Transverse colon (tissue), 3 donors: ENCODE results near the gene ECM2.

ENCODE experiments used
- EP300 ChIP-seq: sonication (generic); formaldehyde crosslinking; IDR thresholded peaks from one replicate; pipeline ENCODE4 v1.6.1; 2017; ENCODE audit warnings: antibody characterized with exemption, low read depth
- POLR2A ChIP-seq: fragments of 450-650 bp; IDR thresholded peaks from one replicate; pipeline ENCODE4 v1.6.1; 2016; ENCODE audit warnings: antibody characterized with exemption, mild to moderate bottlenecking, moderate library complexity
- TF ChIP-seq, protein P1 (sequence below), 5 experiments: fragments of 200-600 bp in 3 of 5; fragments of 450-650 bp in 2 of 5; sonication (generic) in 3 of 5; IDR thresholded peaks; 1 replicate in 2 of 5; 2 replicates in 3 of 5; pipeline ENCODE4 v1.5.1; 2016 to 2017; ENCODE audit warnings: antibody characterized with exemption in 5 of 5, inconsistent platforms in 3 of 5, mild to moderate bottlenecking in 2 of 5, moderate library complexity in 1 of 5

DNA sequence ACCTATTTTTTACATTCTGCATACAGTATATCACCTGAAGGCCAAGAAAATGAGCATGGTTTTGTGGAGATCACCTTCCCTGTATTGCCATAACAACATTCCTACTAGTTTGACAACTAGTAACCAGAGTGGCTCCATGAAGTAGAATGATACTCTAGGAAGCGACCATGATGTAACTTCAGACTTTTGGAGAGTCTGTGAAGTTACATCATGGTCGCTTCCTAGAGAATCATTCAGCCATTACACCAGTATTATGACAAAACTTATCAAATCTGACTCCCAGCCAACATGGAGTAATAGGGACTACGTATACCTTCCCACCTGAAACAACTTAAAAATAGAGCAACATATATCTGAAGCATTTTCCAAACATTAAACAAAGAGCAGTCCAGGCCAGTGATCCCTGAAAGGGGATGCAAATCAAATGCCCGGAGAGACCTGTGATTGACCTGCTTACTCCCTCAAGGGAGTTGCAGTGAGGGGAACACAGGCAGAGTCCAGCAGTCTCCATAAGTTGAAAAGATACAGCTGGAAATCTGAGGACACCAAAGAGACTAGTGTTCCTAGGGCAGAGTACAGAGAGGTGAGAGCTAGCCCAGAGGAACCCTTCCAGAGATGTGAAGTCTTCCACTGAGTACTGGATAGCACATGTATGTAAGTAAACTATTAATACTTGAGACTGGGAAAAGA is 7.8 kb downstream of the ECM2 start:
- TF ChIP-seq, protein P1, sequence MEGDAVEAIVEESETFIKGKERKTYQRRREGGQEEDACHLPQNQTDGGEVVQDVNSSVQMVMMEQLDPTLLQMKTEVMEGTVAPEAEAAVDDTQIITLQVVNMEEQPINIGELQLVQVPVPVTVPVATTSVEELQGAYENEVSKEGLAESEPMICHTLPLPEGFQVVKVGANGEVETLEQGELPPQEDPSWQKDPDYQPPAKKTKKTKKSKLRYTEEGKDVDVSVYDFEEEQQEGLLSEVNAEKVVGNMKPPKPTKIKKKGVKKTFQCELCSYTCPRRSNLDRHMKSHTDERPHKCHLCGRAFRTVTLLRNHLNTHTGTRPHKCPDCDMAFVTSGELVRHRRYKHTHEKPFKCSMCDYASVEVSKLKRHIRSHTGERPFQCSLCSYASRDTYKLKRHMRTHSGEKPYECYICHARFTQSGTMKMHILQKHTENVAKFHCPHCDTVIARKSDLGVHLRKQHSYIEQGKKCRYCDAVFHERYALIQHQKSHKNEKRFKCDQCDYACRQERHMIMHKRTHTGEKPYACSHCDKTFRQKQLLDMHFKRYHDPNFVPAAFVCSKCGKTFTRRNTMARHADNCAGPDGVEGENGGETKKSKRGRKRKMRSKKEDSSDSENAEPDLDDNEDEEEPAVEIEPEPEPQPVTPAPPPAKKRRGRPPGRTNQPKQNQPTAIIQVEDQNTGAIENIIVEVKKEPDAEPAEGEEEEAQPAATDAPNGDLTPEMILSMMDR (IDR thresholded peaks at IDR 0.05) = no peak
- TF ChIP-seq POLR2A (no peak), EP300 (no peak)
